Adrenal gland (tissue), 12 donors: ENCODE data around the gene DPM2. TPM values are rescaled to one million over a fixed set of nuclear protein-coding genes. Genes with fewer than 3 reads are reported as not detected.

Experiments
- DNase-seq, 7 donors: peaks; one replicate each; pipeline ENCODE4 v3.0.0-alpha.2; 2019 to 2020
- H3K27ac ChIP-seq, 5 donors: fragments of 200-600 bp; sonication (generic) in 4 of 5; 1 replicate in 3 of 5; 2 replicates in 2 of 5; pipeline versions ENCODE4 v1.5.1 to v1.8.0; 2016 to 2020; ENCODE audit warnings: mild to moderate bottlenecking in 1 of 5
- H3K27me3 ChIP-seq: fragments of 200-600 bp; 2 replicates; pipeline ENCODE4 v1.8.0; 2021
- H3K36me3 ChIP-seq, 2 donors: fragments of 200-600 bp; replicated peaks in 1 of 2; 1 replicate in 1 of 2; 2 replicates in 1 of 2; pipeline versions ENCODE4 v1.5.1 to v1.8.0; 2018 to 2022
- H3K4me1 ChIP-seq, 2 donors: fragments of 200-600 bp; replicated peaks in 1 of 2; 1 replicate in 1 of 2; 2 replicates in 1 of 2; pipeline versions ENCODE4 v1.5.1 to v1.8.0; 2018 to 2021
- H3K4me3 ChIP-seq, 4 donors: fragments of 200-600 bp; sonication (generic) in 3 of 4; one replicate each; pipeline ENCODE4 v1.5.1; 2016 to 2018
- H3K9me3 ChIP-seq, 3 donors: fragments of 200-600 bp; sonication (generic) in 1 of 3; replicated peaks in 1 of 3; 1 replicate in 2 of 3; 2 replicates in 1 of 3; pipeline versions ENCODE4 v1.5.1 to v1.8.0; 2016 to 2021
- CTCF ChIP-seq, 6 experiments: fragments of 450-650 bp in 4 of 6; fragments of 200-600 bp in 2 of 6; sonication (generic) in 1 of 6; IDR thresholded peaks; 1 replicate in 5 of 6; 2 replicates in 1 of 6; pipeline versions ENCODE4 v1.5.1 to v1.8.0; 2016 to 2021; ENCODE audit warnings: antibody characterized with exemption in 6 of 6, mild to moderate bottlenecking in 2 of 6, moderate library complexity in 1 of 6
- POLR2A ChIP-seq, 2 donors: fragments of 450-650 bp; IDR thresholded peaks; one replicate each; pipeline ENCODE4 v1.6.1; 2017; ENCODE audit warnings: antibody characterized with exemption in 2 of 2, mild to moderate bottlenecking in 2 of 2, moderate library complexity in 1 of 2
- WGBS, 4 donors: extraction: QIAGEN DNeasy Blood & Tissue Kit in 2 of 4; methylation state at CpG; one replicate each; pipeline versions ENCODE4 v1.1.5 to v1.1.7; 2013 to 2017; 5-methylcytosine and 5-hydroxymethylcytosine counted together
- intact Hi-C, 2 donors: fragments of 100-400 bp; cut with DNase I; formaldehyde crosslinking; loops; one replicate each; pipeline versions ENCODE4 v1.14.1 to v1.15.0; 2022 to 2023
- polyA plus RNA-seq, 3 donors: library from polyadenylated mRNA; stranded (reverse); fragments of 200-250 nt in 2 of 3; fragments of 350-450 nt in 1 of 3; fragmentation: Illumina TruSeq in 1 of 3; extraction: RNeasy Lipid Tissue Mini Kit (QIAGEN cat#74804) in 1 of 3; gene quantifications; one replicate each; pipeline ENCODE4 v1.2.3, GENCODE V29; 2013 to 2014
- total RNA-seq, 9 donors: library from RNA; depleted of rRNA in 4 of 9; stranded (reverse); fragments of >200 nt in 4 of 9; fragments of 120-200 nt in 1 of 9; fragmentation: NEBNext Ultra II Directional in 1 of 9; extraction: Animal tissue kit (Norgen Biotek cat#: 25700) in 1 of 9; gene quantifications; one replicate each; pipeline versions ENCODE4 v1.1.0 to v1.2.4, GENCODE V29; 2013 to 2023
- donor health status: healthy with polysubstance abuse.
- donor health status: Bipolar disorder and iron deficiency.
- donor health status: DM: yes; HTN: yes; CAD: no.
- donor health status: DM: no; HTN: no; CAD: no.
- donor health status: DM: no; HTN: no; CAD: no.
- donor health status: DM: yes; HTN: yes; CAD: no.

The DPM2 gene
- total and polyA plus RNA-seq, 12 donors = 18.4 to 46.8 (median 33.5) TPM

DNA sequence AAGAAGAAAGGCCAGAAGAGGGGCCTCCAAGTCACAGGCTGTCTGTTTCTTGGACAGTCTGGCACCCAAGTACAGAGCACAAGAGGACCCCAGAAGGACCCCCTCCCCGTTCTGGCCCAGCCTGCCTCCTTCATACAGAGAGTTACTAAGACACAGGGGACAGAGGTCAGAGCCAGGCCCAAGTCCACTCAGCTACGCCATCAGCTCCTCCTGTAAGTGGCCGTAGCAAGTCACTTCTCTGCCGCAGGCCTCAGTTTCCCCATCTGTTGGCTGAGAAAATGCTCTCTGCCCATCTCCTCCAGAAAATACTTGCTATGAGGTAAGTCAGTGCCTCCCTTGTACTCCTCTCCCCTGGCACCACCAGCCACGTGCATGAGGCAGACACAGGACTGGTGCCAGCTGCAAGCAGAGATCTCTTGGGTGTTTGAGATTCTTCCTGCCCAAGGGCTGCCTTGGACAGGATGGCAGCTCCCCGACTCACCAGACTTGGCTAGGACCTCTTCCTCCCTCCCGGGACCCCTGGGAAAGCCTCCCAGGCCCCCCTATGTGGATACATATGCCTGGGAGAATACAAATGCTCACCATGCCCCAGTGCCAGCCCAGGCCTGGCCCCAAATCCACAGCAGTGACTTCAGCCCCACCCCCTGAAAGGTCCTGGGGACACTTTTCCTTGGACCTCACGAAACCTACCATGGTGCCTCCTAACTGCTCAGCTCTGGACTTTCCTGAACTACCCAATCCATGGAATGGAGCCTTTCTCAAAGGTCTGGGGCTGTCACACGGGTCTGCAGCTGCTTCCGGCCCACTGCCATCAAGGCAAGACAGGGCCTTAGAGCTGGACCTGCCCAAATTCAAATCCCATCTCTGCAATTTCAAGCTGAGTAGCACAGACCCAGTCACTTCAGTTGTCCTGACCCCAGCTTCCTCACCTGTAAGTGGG is 38.0 kb upstream of the DPM2 start:
- peak in 3 of 7 donors; percentile 51 to 67 (median 59) for DNase-seq
- H3K4me1 ChIP-seq = peaks cover 79 to 92% of the 10 kb centered on the region in 2 donors
- peak overlapping the region in 4 of 5 donors; percentile 15 to 95 (median 91) for H3K27ac ChIP-seq
- H3K27me3 ChIP-seq = no peaks in the 10 kb centered on the region
- no peaks in the 10 kb centered on the region for H3K9me3 ChIP-seq
- 63 to 85% (median 67%) methylated on average over 8 to 10 of the region's 10 CpGs for WGBS, 4 donors
- TF ChIP-seq POLR2A (IDR thresholded peaks at IDR 0.05) = no peak
- no peak for TF ChIP-seq CTCF (IDR thresholded peaks at IDR 0.05)
- no peak overlapping the region for H3K4me3 ChIP-seq
- intact Hi-C loops = loop anchor here in 1 of 2 donors (5.0 kb wide), 1 partner anchor 33 kb away; no protein-coding TSS in a partner anchor
- H3K36me3 ChIP-seq = no peaks in the 10 kb centered on the region

GRCh38 chr9:127974769-127975261 is 37.2 kb upstream of the DPM2 start:
- H3K4me3 ChIP-seq = no peak overlapping the region
- peak in 3 of 7 donors; percentile 31 to 61 (median 55) for DNase-seq
- 33 to 69% (median 55%) methylated on average over 2 to 10 of the region's 10 CpGs for WGBS, 4 donors

DNA sequence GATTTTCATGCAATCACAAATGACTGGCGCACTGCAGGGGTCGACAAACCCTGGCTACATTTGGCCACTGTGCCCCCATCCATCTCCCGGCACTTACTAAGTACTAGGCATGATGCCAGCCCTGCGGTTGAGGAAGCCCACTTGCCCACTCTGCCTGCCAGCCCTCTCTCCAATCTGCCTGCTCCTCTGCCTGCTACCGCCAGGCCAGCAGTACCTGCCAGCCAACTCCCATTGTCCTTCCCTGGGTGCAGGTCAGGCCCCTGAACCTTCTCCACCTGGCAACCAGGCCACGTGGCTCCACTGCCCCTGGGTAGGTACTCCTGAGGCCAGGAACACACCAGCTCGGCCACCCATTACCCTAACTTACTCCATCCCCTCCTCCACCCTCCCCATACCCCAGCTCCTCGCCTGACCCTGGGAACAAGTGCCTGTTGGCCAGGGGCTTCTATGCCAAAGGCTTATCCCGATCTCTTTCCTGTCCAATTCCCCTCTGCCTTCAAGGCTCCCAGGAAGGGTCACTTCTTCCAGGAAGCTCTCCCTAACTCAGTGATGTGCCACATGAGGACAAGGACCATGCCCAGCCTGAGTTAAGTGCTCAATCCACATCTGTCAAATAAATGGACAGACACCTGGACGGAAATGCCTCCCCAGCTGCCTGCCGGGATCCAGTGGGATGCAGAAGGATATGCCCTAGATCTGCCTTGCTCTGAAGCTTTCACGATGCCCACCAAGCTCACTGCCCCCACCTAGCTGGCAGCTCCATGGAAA is 36.5 kb upstream of the DPM2 start:
- intact Hi-C loops = no loop called here
- no peaks in the 10 kb centered on the region for H3K9me3 ChIP-seq
- peak in 2 of 7 donors; percentile 44 to 63 for DNase-seq
- no peak overlapping the region for H3K4me3 ChIP-seq
- no peaks in the 10 kb centered on the region for H3K36me3 ChIP-seq
- peak overlapping the region; percentile 62 to 95 (median 91) for H3K27ac ChIP-seq
- 45 to 55% (median 53%) methylated on average over 9 to 12 of the region's 12 CpGs for WGBS, 4 donors
- TF ChIP-seq POLR2A (IDR thresholded peaks at IDR 0.05) (no peak), CTCF (IDR thresholded peaks at IDR 0.05) (no peak)
- no peaks in the 10 kb centered on the region for H3K27me3 ChIP-seq
- peaks cover 89 to 100% of the 10 kb centered on the region in 2 donors for H3K4me1 ChIP-seq

More at GRCh38 chr9:127974769-127975261, 37.2 kb upstream of the DPM2 start:
- Histone ChIP-seq H3K36me3 (no peaks in the 10 kb centered on the region), H3K9me3 (no peaks in the 10 kb centered on the region), H3K4me1 (peaks cover 83 to 100% of the 10 kb centered on the region in 2 donors), H3K27ac (peak overlapping the region in 4 of 5 donors; percentile 67 to 95 (median 91)), H3K27me3 (no peaks in the 10 kb centered on the region)
- intact Hi-C loops = loop anchor here in 1 of 2 donors (5.0 kb wide), 1 partner anchor 33 kb away; no protein-coding TSS in a partner anchor
- TF ChIP-seq POLR2A (IDR thresholded peaks at IDR 0.05) (no peak), CTCF (IDR thresholded peaks at IDR 0.05) (no peak)
